GM19351 (cell line): ENCODE measurements around the gene SCAPER.
"Not testable (repeated sequence)": the region's sequence is repeated elsewhere in the genome, so short reads cannot be mapped to it uniquely, and the experiment has no call there.

Experiments
- ATAC-seq: cut with Tn5 transposase; IDR thresholded peaks from one replicate; pipeline ENCODE4 v1.9.1; 2021; ENCODE audit warnings: mild to moderate bottlenecking, moderate library complexity; ENCODE audit not compliant: unreplicated experiment

The SCAPER gene

DNA sequence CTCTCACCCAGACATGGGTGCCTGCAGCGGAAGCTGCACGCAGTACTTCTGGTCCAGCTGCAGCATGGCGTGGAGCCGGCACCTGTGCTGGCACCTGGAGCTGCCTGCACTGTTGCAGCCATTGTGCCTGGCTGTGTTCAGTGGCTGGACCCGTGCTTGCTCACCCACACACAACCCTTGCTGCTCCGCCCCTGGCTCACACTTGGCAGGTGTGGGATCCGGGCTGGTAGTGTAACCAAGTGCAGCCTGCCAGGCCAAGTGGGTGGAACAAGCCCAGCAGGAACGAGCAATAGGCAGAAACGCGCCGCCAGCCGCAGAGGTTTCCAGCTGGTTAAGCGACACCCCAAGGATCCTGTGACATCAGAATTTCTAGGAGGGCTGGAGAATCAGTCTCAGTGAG lies 11.2 kb upstream of the SCAPER start:
- no peak for ATAC-seq

DNA sequence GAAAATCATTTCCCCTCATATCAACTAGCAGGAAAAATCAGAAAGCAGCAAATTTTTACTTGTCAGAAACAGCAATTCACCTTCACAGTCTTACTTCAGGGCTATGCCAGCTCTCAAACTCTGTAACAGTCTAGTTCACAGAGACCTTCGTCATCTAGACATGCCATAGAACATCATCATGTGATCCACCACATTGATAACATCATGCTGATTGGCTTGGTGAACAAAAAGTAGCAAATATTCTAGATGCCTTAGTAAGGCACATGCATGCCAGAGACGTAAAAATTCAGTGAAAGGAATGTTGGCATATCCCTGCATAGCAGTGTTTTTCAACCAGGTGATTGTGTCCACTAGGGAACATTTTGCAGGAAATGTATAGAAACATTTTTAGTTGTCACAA lies 8.6 kb upstream of the SCAPER start:
- no peak for ATAC-seq

DNA sequence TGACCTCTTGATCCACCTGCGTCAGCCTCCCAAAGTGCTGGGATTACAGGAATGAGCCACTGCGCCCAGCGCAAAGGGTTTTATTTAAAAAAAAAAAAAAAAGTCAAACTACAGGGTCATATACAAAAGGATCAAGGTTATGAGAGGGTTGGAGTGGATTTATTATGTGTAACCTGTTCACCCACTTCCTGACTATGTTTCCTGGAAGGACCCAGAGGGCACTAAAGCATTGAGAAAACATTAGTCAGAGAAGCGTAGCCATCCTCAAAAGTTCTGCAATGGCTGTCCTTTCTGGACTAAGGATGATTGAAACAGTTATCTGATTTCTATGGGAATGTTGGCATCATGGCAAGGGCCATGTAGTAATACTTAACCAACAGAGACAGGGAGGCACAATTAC lies 7.3 kb upstream of the SCAPER start:
- ATAC-seq: no peak

DNA sequence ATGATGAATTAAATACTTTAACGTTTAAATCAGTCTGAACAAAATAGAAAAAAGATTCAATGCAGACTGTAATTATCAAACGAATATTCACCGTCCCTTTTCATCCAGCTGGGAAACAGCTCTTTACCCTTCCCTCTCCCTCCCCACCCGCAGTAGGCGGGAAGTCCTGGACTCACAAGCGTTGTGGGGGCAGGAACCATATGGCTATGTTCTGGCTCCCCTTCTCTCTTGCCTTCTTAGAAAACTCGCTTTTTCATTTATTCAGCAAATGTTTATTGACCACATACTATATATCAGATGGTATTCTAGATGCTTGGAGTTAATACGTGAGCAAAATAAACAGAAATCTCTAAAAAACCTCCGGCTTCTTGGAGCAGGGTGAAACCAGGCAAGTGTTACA lies 715 bp upstream of the SCAPER start:
- no peak for ATAC-seq

DNA sequence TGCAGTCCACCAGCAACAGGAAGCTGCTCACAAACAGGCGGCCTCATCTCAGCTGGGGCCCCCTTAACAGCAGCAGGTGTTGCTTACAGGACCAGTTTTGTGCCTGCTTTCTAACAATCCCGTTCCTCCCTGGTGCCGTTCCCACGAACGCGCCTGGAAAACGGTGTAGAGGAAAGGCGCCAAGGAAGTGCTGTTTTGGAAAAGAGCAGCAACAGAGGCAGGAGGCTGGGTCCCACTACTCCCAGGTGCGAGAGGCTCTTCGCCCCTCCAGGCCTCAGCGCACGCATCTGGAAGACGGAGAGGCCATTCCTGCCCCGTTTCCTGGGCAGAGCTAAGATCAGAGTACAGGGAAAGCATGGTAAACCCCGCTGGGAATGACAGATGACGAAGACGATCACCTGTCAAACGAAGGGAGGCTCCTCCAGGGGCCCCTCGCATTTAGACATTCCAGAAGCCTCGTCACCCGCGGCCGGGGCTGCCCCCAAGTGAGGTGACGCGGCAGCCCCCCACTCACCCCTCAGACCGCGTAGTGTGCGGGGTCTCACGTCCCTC lies 603 bp downstream of the SCAPER start:
- ATAC-seq: no peak

DNA sequence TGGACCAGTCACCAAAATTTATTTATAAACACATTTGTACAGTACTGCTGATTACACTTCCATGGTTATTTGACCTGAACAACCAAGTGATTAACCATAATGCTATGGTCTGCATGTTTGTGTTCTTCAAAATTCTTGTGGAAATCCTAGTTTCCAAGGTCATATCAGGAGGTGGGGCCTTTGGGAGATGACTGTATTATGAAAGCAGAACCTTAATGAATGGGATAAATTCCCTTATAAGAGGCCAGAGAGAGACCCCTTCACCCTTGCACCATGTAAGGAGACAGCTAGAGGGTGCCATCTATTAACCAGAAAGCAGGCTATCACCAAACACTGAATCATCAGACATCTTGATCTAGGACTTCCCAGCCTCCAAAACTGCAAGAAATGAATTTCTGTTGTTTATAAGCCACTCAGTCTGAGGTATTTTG lies 1.9 kb downstream of the SCAPER start:
- ATAC-seq: no peak

DNA sequence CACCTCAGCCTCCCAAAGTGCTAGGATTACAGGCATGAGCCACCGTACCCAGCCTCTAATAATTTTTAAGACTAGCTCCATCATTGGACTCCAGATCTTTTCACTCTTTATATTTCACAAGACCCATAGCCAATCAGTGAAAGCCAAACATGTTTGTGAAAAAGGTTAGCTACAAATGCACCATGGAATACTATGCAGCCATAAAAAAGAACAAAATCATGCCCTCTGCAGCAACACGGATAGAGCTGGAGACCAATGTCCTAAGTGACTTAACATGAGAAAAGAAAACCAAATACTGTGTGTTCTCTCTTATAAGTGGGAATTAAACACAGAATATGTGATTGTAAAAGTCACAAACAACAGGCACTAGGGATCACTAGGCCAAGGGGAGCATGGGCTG lies 3.2 kb downstream of the SCAPER start:
- ATAC-seq: no peak

DNA sequence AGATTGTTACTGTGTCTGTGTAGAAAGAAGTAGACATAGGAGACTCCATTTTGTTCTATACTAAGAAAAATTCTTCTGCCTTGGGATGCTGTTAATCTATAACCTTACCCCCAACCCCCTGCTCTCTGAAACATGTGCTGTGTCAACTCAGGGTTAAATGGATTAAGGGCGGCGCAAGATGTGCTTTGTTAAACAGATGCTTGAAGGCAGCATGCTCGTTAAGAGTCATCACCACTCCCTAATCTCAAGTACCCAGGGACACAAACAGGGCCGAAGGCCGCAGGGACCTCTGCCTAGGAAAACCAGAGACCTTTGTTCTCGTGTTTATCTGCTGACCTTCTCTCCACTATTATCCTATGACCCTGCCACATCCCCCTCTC lies 5.2 kb downstream of the SCAPER start:
- not testable (repeated sequence) for ATAC-seq

DNA sequence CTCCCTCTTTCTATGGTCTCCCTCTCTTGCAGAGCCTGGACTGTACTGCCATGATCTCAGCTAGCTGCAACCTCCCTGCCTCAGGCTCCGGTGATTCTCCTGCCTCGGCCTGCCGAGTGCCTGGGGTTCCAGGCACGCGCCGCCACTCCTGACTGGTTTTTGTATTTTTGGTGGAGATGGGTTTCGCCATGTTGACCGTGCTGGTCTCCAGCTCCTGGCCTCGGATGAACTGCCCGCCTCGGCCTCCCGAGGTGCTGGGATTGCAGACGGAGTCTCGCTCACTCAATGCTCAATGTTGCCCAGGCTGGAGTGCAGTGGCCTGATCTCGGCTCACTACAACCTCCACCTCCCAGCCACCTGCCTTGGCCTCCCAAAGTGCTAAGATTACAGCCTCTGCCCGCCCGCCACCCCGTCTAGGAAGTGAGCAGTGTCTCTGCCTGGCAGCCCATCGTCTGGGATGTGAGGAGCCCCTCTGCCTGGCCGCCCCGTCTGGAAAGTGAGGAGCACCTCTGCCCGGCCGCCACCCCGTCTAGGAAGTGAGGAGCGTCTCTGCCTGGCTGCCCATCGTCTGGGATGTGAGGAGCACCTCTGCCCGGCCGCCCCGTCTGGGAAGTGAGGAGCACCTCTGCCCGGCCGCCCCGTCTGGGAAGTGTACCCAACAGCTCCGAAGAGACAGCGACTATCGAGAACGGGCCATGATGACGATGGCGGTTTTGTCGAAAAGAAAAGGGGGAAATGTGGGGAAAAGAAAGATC lies 5.8 kb downstream of the SCAPER start:
- not testable (repeated sequence) for ATAC-seq

DNA sequence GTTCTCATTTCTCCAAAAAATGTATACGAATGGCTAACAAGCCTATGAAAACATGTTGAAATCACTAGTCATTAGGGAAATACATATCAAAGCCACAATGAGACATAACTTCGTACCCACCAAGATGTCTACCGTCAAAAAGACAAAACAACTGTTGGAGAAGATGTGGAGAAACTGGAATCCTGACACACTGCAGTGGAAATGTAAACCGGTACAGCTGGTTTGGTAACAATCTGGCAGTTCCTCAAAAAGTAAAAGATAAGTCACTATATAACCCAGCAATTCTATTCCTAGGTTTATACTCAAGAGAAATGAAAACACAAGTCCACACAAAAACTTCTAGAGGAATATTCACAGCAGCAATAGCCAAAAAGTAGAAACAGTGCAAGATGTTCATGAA lies 7.0 kb downstream of the SCAPER start:
- ATAC-seq: no peak

DNA sequence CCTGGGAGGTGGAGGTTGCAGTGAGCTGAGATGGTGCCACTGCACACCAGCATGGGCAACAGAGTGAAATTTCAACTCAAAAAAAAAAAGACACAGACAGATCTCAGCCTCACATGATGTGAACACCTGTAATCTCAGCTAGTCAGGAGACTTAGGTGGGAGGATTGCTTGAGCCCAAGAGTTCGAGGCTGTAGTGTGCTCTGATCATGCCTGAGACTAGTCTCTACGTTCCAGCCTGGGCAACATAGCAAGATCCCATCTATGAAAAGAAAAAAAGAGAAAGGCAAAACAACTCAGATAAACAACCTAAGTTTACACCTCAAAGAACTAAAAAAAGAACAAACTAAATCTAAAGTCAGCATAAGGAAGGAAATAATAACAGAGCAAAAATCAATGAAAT lies 11.0 kb downstream of the SCAPER start:
- ATAC-seq: no peak

DNA sequence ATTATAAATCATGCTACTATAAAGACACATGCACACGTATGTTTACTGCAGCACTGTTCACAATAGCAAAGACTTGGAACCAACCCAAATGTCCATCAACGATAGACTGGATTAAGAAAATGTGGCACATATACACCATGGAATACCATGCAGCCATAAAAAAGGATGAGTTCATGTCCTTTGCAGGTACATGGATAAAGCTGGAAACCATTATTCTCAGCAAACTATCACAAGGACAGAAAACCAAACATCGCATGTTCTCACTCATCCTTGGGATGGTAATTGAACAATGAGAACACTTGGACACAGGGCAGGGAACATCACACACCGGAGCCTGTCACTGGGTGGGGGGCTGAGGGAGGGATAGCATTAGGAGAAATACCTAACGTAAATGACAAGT lies 12.3 kb downstream of the SCAPER start:
- ATAC-seq: not testable (repeated sequence)

DNA sequence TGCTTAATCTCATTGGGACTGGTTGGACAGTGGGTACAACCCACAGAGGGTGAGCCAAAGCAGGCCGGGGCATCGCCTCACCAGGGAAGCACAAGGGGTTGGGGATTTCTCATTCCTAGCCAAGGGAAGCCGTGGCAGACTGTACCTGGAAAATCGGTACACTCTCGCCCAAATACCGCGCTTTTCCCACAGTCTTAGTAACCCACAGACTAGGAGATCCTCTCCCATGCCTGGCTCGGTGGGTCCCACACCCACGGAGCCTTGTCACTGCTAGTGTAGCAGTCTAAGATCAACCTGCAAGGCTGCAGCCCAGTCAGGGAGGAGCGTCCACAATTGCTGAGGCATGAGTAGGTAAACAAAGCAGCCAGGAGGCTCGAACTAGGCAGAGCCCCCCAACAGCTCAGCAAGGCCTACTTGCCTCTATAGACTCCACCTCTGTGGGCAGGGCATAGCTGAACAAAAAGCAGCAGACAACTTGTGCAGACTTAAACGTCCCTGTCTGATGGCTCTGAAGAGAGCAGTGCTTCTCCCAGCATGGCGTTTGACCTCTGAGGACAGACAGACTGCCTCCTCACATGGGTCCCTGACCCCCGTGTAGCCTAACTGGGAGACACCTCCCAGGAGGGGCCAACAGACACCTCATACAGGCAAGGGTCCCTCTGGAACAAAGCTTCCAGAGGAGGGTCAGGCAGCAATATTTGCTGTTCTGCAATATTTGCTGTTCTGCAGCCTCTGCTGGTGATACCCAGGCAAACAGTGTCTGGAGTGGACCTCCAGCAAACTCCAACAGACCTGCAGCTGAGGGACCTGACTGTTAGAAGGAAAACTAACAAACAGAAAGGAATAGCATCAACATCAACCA lies 17.6 kb downstream of the SCAPER start:
- not testable (repeated sequence) for ATAC-seq

DNA sequence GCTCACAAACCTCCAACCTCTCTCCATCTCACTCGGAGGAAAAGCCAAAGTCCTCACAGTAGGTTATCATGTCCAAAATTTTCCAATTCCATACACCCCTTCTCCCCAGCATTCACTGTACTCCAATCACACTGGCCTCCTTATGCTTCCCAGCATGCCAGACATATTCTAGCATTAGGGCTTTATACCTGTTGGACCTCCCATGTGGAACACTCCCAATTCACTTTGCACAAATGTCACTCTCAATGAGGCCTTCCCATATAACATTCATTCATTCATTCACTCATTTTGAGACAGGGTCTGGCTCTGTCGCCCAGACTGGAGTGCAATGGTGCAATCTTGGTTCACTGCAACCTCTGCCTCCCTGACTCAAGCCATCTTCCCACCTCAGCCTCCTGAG lies 19.9 kb downstream of the SCAPER start:
- no peak for ATAC-seq

DNA sequence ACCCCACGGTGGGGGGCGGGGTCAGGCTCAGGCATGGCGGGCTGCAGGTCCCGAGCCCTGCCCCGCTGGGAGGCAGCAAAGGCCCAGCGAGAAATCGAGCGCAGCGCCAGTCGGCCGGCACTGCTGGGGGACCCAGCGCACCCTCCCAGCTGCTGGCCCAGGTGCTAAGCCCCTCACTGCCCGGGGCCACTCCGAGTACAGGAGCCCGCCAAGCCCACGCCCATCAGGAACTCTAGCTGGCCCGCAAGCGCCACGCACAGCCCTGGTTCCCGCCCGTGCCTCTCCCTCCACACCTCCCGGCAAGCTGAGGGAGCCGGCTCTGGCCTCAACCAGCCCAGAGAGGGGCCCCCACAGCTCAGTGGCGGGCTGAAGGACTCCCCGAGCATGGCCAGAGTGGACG lies 29.2 kb downstream of the SCAPER start:
- ATAC-seq: no peak

DNA sequence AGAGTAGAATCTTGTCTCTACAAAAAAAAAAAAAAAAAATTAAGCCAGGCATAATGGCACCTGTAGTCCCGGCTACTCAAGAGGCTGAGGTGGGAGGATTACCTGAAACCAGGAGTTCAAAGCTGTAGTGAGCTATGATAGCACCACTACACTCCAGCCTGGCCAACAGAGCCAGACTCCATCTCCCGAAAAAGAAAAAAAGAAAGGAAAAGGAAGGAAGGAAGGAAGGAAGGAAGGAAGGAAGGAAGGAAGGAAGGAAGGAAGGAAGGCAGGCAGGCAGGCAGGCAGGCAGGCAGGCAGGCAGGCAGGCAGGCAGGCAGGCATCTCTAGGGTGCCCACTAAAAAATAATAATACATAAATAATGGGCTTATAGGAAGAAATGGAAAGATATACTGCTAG lies 32.1 kb downstream of the SCAPER start:
- ATAC-seq: not testable (repeated sequence)

DNA sequence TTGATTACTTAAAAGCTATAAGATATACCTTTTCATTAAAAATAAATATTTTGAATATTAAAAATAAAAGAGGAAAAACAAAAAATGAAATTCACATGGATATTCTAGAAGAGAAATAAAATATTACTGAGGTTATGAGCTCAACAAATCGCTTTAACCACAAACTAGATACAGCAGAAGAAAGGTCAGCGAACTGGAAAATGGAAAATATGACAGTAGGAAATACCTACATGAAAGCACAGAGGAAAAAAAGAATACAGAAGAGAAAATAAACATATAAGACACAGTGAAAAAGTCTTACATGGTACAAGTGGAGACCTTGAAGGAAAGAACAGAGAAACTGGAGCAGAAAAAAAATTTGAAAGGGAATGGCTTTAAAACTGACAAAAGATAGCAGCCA lies 33.2 kb downstream of the SCAPER start:
- no peak for ATAC-seq

DNA sequence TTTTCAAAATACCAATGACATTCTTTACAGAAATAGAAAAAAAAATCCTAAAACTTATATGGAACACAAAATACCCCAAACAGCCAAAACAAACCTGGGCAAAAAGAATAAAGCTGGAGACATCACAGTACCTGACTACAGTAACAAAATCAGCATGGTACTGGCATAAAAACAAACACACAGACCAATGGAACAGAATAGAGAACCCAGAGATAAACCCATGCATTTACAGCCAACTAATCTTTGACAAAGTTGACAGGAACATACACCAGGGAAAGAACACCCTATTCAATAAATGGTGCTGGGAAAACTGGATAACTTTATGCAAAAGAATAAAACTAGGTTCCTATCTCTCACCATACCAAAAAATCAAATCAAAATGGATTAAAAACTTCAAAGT lies 36.4 kb downstream of the SCAPER start:
- no peak for ATAC-seq

DNA sequence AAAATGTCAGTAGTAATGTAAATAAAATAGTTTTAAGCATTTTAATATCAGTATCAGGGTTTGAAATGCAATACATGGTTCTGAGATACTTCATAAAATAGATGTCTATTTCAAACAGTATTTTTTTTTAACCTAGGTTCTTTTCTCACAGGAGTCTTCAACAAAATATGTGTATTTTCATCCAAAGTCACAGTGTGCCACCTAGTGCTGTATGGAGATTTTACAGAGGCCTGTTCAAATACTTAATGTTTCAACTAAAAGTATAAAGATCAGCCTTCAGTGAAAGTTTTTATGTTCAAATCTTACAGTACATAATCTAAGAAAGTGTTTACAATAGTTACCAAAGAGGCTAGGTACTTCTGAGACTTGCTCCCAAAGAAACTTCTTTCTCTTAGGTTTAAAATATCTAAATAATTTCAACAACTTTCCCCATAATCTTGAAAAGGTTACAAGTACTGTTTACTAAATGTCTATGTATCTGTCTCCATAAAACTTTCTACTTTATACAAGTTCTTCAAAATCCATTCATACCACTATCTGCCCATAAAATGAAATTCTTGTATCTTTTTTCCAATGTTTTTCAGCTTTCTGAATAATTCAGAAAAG lies 38.3 kb downstream of the SCAPER start:
- no peak for ATAC-seq

DNA sequence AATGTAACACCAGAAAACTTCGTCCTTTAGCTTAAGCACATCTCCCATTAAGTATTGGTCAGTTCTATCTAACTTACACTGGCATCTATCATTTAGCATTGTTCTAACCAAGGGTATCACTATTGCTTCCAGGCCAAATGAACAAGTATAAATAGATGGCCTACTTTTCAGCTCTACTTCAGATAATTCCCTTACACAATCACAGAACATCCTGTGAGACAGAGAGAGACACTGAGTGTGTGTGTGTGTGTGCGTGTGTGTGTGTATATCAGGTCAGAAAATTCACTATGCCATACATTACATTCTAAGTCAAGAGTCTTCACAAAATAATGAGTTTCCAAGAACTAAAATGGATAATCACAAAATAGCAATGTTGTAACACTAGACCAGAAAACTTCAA lies 39.1 kb downstream of the SCAPER start:
- ATAC-seq: no peak

DNA sequence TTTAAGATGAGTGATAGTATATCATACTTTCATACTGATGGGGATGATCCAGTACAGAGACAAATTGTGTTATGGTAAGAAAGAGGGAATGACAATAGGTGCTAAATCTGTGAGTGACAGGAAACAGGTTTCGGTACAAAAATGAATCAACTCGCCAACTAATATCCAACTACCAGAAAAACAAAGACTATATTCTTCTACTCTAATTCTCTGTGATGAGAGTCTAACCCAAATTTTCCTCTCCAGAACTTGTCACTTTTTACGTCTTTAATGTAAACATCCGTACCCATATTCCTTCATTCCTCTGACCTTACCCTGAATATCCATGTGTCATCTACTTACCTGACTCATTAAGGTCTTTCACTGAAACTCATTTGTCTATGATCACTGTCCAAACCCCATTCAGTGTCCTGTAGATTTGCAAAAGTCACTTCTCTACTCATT lies 39.6 kb downstream of the SCAPER start:
- no peak for ATAC-seq

DNA sequence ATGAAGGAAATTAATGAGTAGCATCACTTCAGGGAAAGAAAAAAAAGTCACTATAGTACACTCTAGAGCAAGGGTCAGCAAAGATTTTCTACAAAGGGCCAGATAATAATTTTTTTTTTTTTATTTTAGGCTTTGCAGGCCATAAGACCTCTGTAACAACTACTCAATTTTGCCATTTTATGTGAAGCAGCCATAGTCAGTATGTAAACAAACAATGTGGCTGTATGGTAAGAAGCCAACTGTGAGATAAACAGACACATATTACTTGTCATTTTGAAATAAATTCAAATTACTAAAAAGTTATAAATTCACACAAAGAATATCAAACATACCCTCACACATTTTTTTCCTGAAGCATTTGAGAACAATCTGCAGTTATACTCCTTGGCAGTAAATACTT lies 40.6 kb downstream of the SCAPER start:
- ATAC-seq: no peak
